Right lobe of liver (tissue), 6 donors: Measurements from ENCODE around the gene IQCN. TPM values are rescaled to one million over a fixed set of nuclear protein-coding genes. Genes with fewer than 3 reads are reported as not detected.

Experiments
- ATAC-seq, 4 donors: fragments of 200-7000 bp; cut with Tn5 transposase; one replicate each; pipeline ENCODE4 v1.9.1; 2020; ENCODE audit warnings: mild to moderate bottlenecking in 4 of 4, moderate library complexity in 4 of 4
- DNase-seq, 3 donors: peaks; one replicate each; pipeline ENCODE4 v3.0.0-alpha.2; 2020
- H3K27ac ChIP-seq, 3 donors: fragments of 200-600 bp; one replicate each; pipeline ENCODE4 v1.8.0; 2022
- H3K27me3 ChIP-seq, 2 donors: fragments of 200-600 bp; one replicate each; pipeline ENCODE4 v1.8.0; 2022
- H3K36me3 ChIP-seq, 4 donors: fragments of 200-600 bp; sonication (generic) in 1 of 4; one replicate each; pipeline versions ENCODE4 v1.5.1 to v1.8.0; 2017 to 2022; ENCODE audit warnings: control low read depth in 1 of 4
- H3K4me1 ChIP-seq, 4 donors: fragments of 200-600 bp; sonication (generic) in 1 of 4; one replicate each; pipeline versions ENCODE4 v1.5.1 to v1.8.0; 2017 to 2022; ENCODE audit warnings: control low read depth in 1 of 4
- H3K4me3 ChIP-seq, 3 donors: fragments of 200-600 bp; one replicate each; pipeline ENCODE4 v1.8.0; 2022
- H3K9me3 ChIP-seq, 4 donors: fragments of 200-600 bp; sonication (generic) in 1 of 4; one replicate each; pipeline versions ENCODE4 v1.5.1 to v1.8.0; 2017 to 2022; ENCODE audit warnings: control low read depth in 1 of 4
- POLR2A ChIP-seq: fragments of 450-650 bp; IDR thresholded peaks from one replicate; pipeline ENCODE4 v1.6.1; 2017; ENCODE audit warnings: antibody characterized with exemption, mild to moderate bottlenecking
- WGBS: methylation state at CpG from one replicate; pipeline ENCODE4 v1.1.6; 2018; ENCODE audit warnings: low coverage, low lambda C conversion rate; ENCODE audit not compliant: insufficient coverage; ENCODE audit errors: missing lambda C conversion rate; 5-methylcytosine and 5-hydroxymethylcytosine counted together
- intact Hi-C, 2 donors: fragments of 100-400 bp; cut with DNase I; formaldehyde crosslinking; loops; one replicate each; pipeline versions ENCODE4 v1.11.2 to v1.14.1; 2022
- total RNA-seq, 6 experiments: library from RNA; depleted of rRNA in 2 of 6; stranded (reverse); fragments of >200 nt in 2 of 6; fragmentation: NEBNext Ultra II Directional in 3 of 6; extraction: Animal tissue kit (Norgen Biotek cat#: 25700) in 3 of 6; gene quantifications; one replicate each; pipeline versions ENCODE4 v1.1.0 to v1.2.4, GENCODE V29; 2016 to 2023
- TF ChIP-seq, protein P1 (sequence below), 4 donors: fragments of 200-600 bp in 3 of 4; fragments of 450-650 bp in 1 of 4; IDR thresholded peaks; one replicate each; pipeline versions ENCODE4 v1.5.1 to v1.8.0; 2016 to 2022; ENCODE audit warnings: antibody characterized with exemption in 4 of 4, mild to moderate bottlenecking in 2 of 4
- donor health status: DM: no; HTN: yes; CAD: no.
- donor health status: DM: no; HTN: no; CAD: no.
- donor health status: DM: no; HTN: no; CAD: no.
- donor health status: DM: no; HTN: yes; CAD: no.
- donor health status: DM: no; HTN: yes; CAD: no.

Gene IQCN
- total RNA-seq, 6 experiments from 2014 or later: 0.82 to 5.3 (median 2.5) TPM

- Histone ChIP-seq H3K27ac (peak overlapping the region; percentile 97 to 100 (median 99)), H3K4me1 (peaks cover 0 to 30% (median 15%) of the 10 kb centered on the region in 4 donors), H3K4me3 (peak overlapping the region; percentile 27 to 54 (median 52)), H3K27me3 (no peaks in the 10 kb centered on the region), H3K9me3 (no peaks in the 10 kb centered on the region), H3K36me3 (peaks cover 0 to 8% (median 0%) of the 10 kb centered on the region in 4 donors)
- peak in 2 of 3 donors; percentile 49 to 73 for DNase-seq
- TF ChIP-seq POLR2A: no peak
- TF ChIP-seq, protein P1, sequence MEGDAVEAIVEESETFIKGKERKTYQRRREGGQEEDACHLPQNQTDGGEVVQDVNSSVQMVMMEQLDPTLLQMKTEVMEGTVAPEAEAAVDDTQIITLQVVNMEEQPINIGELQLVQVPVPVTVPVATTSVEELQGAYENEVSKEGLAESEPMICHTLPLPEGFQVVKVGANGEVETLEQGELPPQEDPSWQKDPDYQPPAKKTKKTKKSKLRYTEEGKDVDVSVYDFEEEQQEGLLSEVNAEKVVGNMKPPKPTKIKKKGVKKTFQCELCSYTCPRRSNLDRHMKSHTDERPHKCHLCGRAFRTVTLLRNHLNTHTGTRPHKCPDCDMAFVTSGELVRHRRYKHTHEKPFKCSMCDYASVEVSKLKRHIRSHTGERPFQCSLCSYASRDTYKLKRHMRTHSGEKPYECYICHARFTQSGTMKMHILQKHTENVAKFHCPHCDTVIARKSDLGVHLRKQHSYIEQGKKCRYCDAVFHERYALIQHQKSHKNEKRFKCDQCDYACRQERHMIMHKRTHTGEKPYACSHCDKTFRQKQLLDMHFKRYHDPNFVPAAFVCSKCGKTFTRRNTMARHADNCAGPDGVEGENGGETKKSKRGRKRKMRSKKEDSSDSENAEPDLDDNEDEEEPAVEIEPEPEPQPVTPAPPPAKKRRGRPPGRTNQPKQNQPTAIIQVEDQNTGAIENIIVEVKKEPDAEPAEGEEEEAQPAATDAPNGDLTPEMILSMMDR (IDR thresholded peaks at IDR 0.05): peak in 3 of 4 donors; percentile 7 to 23 (median 12)
- ATAC-seq: peak; percentile 1 to 8 (median 4)
- intact Hi-C loops: no loop called here
- 2% methylated on average over 8 of the region's 27 CpGs for WGBS
These were observed 8.0 kb upstream of the IQCN start for GRCh38 chr19:18282021-18282787.

- intact Hi-C loops: no loop called here
- TF ChIP-seq, protein P1 (IDR thresholded peaks at IDR 0.05): no peak
- TF ChIP-seq POLR2A: peak; percentile 99
These were observed 7.1 kb upstream of the IQCN start, which contains the start of gene JUND for GRCh38 chr19:18281082-18282020. Gene JUND (minus strand): TSS chr19:18281622. CDS start chr19:18281484, 138 bp downstream.

GRCh38 chr19:18280247-18281081 lies 6.2 kb upstream of the IQCN start:
- Histone ChIP-seq H3K4me1 (peaks cover 0 to 45% (median 20%) of the 10 kb centered on the region in 4 donors), H3K9me3 (no peaks in the 10 kb centered on the region), H3K27ac (peak overlapping the region; percentile 100), H3K4me3 (peak overlapping the region; percentile 82 to 93 (median 93)), H3K36me3 (peaks cover 0 to 8% (median 0%) of the 10 kb centered on the region in 4 donors), H3K27me3 (no peaks in the 10 kb centered on the region)
- DNase-seq (peak; percentile 82 to 91 (median 87)), ATAC-seq (peak; percentile 26 to 62 (median 51))
- intact Hi-C loops: no loop called here
- TF ChIP-seq POLR2A: peak; percentile 85
- TF ChIP-seq, protein P1 (IDR thresholded peaks at IDR 0.05): no peak
- WGBS: 0% methylated on average over 1 of the region's 111 CpGs

More at GRCh38 chr19:18281082-18282020, 7.1 kb upstream of the IQCN start, which contains the start of gene JUND:
- Histone ChIP-seq H3K4me3 (peak within 1 kb of the TSS; percentile 82 to 93 (median 93)), H3K27me3 (no peaks in the 10 kb centered on the region), H3K27ac (peak within 1 kb of the TSS; percentile 100), H3K9me3 (no peaks in the 10 kb centered on the region), H3K36me3 (peaks cover 0 to 8% (median 0%) of the 10 kb centered on the region in 4 donors), H3K4me1 (peaks cover 0 to 37% (median 17%) of the 10 kb centered on the region in 4 donors)
- ATAC-seq (peak; percentile 55 to 79 (median 69)), DNase-seq (peak; percentile 98 to 99 (median 99))
- no CpG with 5 or more reads among the region's 138 CpGs for WGBS
